ENCODE data around the gene DOK3. TPM values are rescaled to one million over a fixed set of nuclear protein-coding genes. Genes with fewer than 3 reads are reported as not detected.

The DOK3 gene
- total and polyA plus RNA-seq, 2 of the 13 experiments (the other 11 are each of a cell fraction or from before 2014, with no cell fraction given): 1.4 to 1.5 TPM

DNA sequence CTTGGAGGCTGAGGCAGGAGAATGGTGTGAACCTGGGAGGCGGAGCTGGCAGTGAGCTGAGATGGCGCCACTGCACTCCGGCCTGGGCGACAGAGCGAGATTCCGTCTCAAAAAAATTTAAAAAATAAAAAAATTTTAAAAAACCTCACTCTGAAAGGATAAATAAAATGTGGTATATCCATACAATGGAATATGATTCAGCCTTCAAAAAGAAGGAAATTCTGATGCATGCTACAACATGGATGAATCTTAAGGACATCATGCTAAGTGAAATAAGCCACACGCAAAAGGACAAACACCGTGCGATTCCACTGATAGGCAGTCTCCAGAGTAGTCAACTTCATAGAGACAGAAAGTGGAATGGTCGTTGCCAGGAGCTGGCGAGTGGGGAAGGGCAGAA, 44.6 kb downstream of the DOK3 start:
- Histone ChIP-seq H3K4me1 (ENCODE audit: insufficient read depth, low read length) (no peaks in the 10 kb centered on the region), H3K79me2 (ENCODE audit: insufficient read depth, low read length) (no peaks in the 10 kb centered on the region), H3K4me2 (ENCODE audit: low read depth, low read length) (no peak overlapping the region), H3K9ac (ENCODE audit: insufficient read depth, low read depth, low read length) (no peak overlapping the region), H3K4me3 (replicated peaks in 1 of 3; ENCODE audit: insufficient read depth in 1 of 3, low read depth in 2 of 3, low read length in 3 of 3) (no peak overlapping the region), H4K20me1 (ENCODE audit: insufficient read depth, low read length) (peaks cover 8% of the 10 kb centered on the region; the same call in 1 of the 2 replicates), H3K9me3 (ENCODE audit: low read length) (no peaks in the 10 kb centered on the region), H2AFZ (ENCODE audit: low read length) (no peak overlapping the region), H3K27ac (ENCODE audit: extremely low read length, insufficient read depth, low read length) (no peak overlapping the region), H3K36me3 (replicated peaks in 1 of 2; ENCODE audit: control insufficient read depth in 1 of 2, insufficient read depth in 2 of 2, low read length in 2 of 2) (peaks cover 6 to 16% of the 10 kb centered on the region in 2 experiments; a peak in 3 of 5 replicates), H3K27me3 (ENCODE audit: control insufficient read depth in 1 of 2, insufficient read depth in 2 of 2, low read length in 2 of 2) (no peaks in the 10 kb centered on the region)
- ATAC-seq: no peak
- ChIA-PET CTCF (ENCODE audit: low intra/inter-chr PET ratio, low total read pairs) (no interaction called here), POLR2A (no interaction called here)
- no peak for DNase-seq (ENCODE audit: low spot score)
- intact Hi-C loops (cut with micrococcal nuclease; ENCODE audit: unreplicated experiment) (no loop called here), in situ Hi-C loops (cut with HindIII; ENCODE audit: extremely low pct_ligation_motif_present, low pct_unique_long_range_greater_than_20kb) (loop anchor here (25.0 kb wide), 1 partner anchor 353 kb away; no protein-coding TSS in a partner anchor)
- FAIRE-seq: no peak
- WGBS (ENCODE audit: low lambda C conversion rate): 99% methylated on average over 11 of the region's 11 CpGs
- BruUV-seq (replicated peaks): no TSS peak
- TF ChIP-seq GATA4 (IDR thresholded peaks at IDR 0.05; ENCODE audit: borderline replicate concordance, low read depth): no peak
- no peak for TF ChIP-seq ZFP36L2 (CRISPR knock-in tag; IDR thresholded peaks at IDR 0.05)
- TF ChIP-seq, protein P1, sequence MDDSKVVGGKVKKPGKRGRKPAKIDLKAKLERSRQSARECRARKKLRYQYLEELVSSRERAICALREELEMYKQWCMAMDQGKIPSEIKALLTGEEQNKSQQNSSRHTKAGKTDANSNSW (CRISPR knock-in tag; IDR thresholded peaks at IDR 0.05; ENCODE audit: borderline replicate concordance): no peak
- TF ChIP-seq ZNF550 (CRISPR knock-in tag; IDR thresholded peaks at IDR 0.05; ENCODE audit: borderline replicate concordance): no peak
- TF ChIP-seq, protein P2, sequence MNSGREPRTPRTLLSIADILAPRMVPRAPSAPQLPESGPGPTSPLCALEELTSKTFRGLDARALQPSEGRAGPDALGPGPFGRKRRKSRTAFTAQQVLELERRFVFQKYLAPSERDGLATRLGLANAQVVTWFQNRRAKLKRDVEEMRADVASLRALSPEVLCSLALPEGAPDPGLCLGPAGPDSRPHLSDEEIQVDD (CRISPR knock-in tag; IDR thresholded peaks at IDR 0.05; ENCODE audit: borderline replicate concordance): no peak
- TF ChIP-seq ZNF737 (CRISPR knock-in tag; IDR thresholded peaks at IDR 0.05; ENCODE audit: borderline replicate concordance): no peak
- TF ChIP-seq ZFP90 (CRISPR knock-in tag; IDR thresholded peaks at IDR 0.05; ENCODE audit: borderline replicate concordance): no peak
- TF ChIP-seq HMG20A (CRISPR knock-in tag; IDR thresholded peaks at IDR 0.05; ENCODE audit: borderline replicate concordance): no peak
